GM21825 (cell line): Measurements from ENCODE around the gene NDUFV3.
"Not testable (repeated sequence)": the region's sequence is repeated elsewhere in the genome, so short reads cannot be mapped to it uniquely, and the experiment has no call there.

Experiments used
- ATAC-seq: cut with Tn5 transposase; IDR thresholded peaks from one replicate; pipeline ENCODE4 v1.9.1; 2021; ENCODE audit warnings: mild to moderate bottlenecking, moderate library complexity; ENCODE audit not compliant: unreplicated experiment

NDUFV3 gene

GRCh38 chr21:42883921-42884320 is 9.2 kb upstream of the NDUFV3 start:
- no peak for ATAC-seq

GRCh38 chr21:42887326-42887725 is 5.8 kb upstream of the NDUFV3 start:
- no peak for ATAC-seq

GRCh38 chr21:42892582-42892930 is 553 bp upstream of the NDUFV3 start:
- peak; percentile 14 for ATAC-seq

- no peak for ATAC-seq
Measured at GRCh38 chr21:42900446-42900845, 7.3 kb downstream of the NDUFV3 start.

- no peak for ATAC-seq
Measured at GRCh38 chr21:42903817-42904216, 10.7 kb downstream of the NDUFV3 start.

GRCh38 chr21:42905195-42905594 is 12.1 kb downstream of the NDUFV3 start:
- no peak for ATAC-seq

- no peak for ATAC-seq
Measured at GRCh38 chr21:42906233-42906632, 13.1 kb downstream of the NDUFV3 start.

GRCh38 chr21:42908484-42908883 is 15.4 kb downstream of the NDUFV3 start:
- ATAC-seq: not testable (repeated sequence)

- ATAC-seq: not testable (repeated sequence)
Measured at GRCh38 chr21:42911920-42912319, 18.8 kb downstream of the NDUFV3 start.

- ATAC-seq: no peak
Measured at GRCh38 chr21:42913476-42913875, 20.4 kb downstream of the NDUFV3 start.

- no peak for ATAC-seq
Measured at GRCh38 chr21:42918291-42918690, 25.2 kb downstream of the NDUFV3 start.

- no peak for ATAC-seq
Measured at GRCh38 chr21:42921927-42922326, 28.8 kb downstream of the NDUFV3 start.

- no peak for ATAC-seq
Measured at GRCh38 chr21:42922918-42923317, 29.8 kb downstream of the NDUFV3 start.

- peak; percentile 80 for ATAC-seq
Measured at GRCh38 chr21:42923553-42924432, 30.7 kb downstream of the NDUFV3 start.

GRCh38 chr21:42924433-42924751 is 31.3 kb downstream of the NDUFV3 start:
- no peak for ATAC-seq

GRCh38 chr21:42925114-42925926 is 32.2 kb downstream of the NDUFV3 start, which contains the start of gene ERVH48-1:
ERVH48-1 (minus strand) TSS chr21:42925630; CDS start chr21:42919006, 6,624 bp downstream.
- ATAC-seq: no peak

- not testable (repeated sequence) for ATAC-seq
Measured at GRCh38 chr21:42927474-42928200, 34.5 kb downstream of the NDUFV3 start.

GRCh38 chr21:42929969-42930368 is 36.9 kb downstream of the NDUFV3 start:
- ATAC-seq: no peak

GRCh38 chr21:42931560-42932235 is 38.6 kb downstream of the NDUFV3 start:
- no peak for ATAC-seq

GRCh38 chr21:42932378-42933136 is 39.4 kb downstream of the NDUFV3 start:
- ATAC-seq: not testable (repeated sequence)
